Body of pancreas (tissue), 4 donors: Measurements from ENCODE around the gene FBXL7.

Experiments
- POLR2A ChIP-seq, 3 donors: fragments of 450-650 bp; IDR thresholded peaks; one replicate each; pipeline ENCODE4 v1.6.1; 2016; ENCODE audit warnings: antibody characterized with exemption in 3 of 3, mild to moderate bottlenecking in 2 of 3
- TF ChIP-seq, protein P1 (sequence below), 7 experiments: fragments of 450-650 bp in 4 of 7; fragments of 200-600 bp in 3 of 7; sonication (generic) in 3 of 7; IDR thresholded peaks; one replicate each; pipeline ENCODE4 v1.5.1; 2016 to 2019; ENCODE audit warnings: antibody characterized with exemption in 7 of 7

DNA sequence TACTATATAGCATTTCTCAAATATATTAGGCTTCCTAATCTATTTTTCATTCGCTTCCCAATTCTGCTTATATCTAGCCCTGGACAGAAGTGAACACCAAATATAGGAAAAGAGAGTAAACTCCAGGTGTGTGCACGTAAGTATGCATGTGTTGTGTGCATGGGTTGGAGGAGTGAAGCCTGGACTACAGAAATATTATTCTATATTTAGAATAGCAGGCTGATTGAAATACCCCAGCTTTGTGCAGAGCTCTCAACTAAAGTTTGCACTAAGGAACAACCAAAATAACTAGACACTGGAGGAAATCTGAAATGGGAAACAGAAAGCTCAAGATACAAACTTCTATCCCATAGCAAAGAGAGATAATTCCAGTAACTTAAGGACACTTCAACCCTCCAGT lies 480.9 kb downstream of the FBXL7 start:
- TF ChIP-seq POLR2A (IDR thresholded peaks at IDR 0.05), result no peak
- TF ChIP-seq, protein P1, sequence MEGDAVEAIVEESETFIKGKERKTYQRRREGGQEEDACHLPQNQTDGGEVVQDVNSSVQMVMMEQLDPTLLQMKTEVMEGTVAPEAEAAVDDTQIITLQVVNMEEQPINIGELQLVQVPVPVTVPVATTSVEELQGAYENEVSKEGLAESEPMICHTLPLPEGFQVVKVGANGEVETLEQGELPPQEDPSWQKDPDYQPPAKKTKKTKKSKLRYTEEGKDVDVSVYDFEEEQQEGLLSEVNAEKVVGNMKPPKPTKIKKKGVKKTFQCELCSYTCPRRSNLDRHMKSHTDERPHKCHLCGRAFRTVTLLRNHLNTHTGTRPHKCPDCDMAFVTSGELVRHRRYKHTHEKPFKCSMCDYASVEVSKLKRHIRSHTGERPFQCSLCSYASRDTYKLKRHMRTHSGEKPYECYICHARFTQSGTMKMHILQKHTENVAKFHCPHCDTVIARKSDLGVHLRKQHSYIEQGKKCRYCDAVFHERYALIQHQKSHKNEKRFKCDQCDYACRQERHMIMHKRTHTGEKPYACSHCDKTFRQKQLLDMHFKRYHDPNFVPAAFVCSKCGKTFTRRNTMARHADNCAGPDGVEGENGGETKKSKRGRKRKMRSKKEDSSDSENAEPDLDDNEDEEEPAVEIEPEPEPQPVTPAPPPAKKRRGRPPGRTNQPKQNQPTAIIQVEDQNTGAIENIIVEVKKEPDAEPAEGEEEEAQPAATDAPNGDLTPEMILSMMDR (IDR thresholded peaks at IDR 0.05), result no peak
